Smooth muscle cell (in vitro differentiated cells): ENCODE results near the gene AK9. TPM values are rescaled to one million over a fixed set of nuclear protein-coding genes. Genes with fewer than 3 reads are reported as not detected.
A peak's percentile ranks its signal among the peaks of the same experiment; 100 is the strongest.

ENCODE experiments used
- DNase-seq: peaks from one replicate; lab custom pipeline; 2025; ENCODE audit not compliant: unreplicated experiment; lab: John Stamatoyannopoulos, UW
- H2AFZ ChIP-seq: fragments of 200-600 bp; sonication (generic); 2 replicates; pipeline ENCODE4 v1.6.0; 2016; ENCODE audit warnings: antibody characterized with exemption, low read depth, mild to moderate bottlenecking
- H3F3A ChIP-seq: fragments of 200-600 bp; sonication (generic); 2 replicates; pipeline ENCODE4 v1.6.0; 2017; ENCODE audit warnings: antibody characterized with exemption, low read depth
- H3K27ac ChIP-seq: fragments of 200-600 bp; sonication (generic); 2 replicates; pipeline ENCODE4 v1.5.1; 2016; ENCODE audit warnings: low read depth, mild to moderate bottlenecking
- H3K27me3 ChIP-seq: fragments of 200-600 bp; sonication (generic); 2 replicates; pipeline ENCODE4 v1.6.1; 2016; ENCODE audit warnings: low read depth, mild to moderate bottlenecking
- H3K36me3 ChIP-seq: fragments of 200-600 bp; sonication (generic); 2 replicates; pipeline ENCODE4 v1.5.1; 2016; ENCODE audit warnings: low read depth
- H3K4me1 ChIP-seq: fragments of 200-600 bp; sonication (generic); 2 replicates; pipeline ENCODE4 v1.5.1; 2016; ENCODE audit warnings: low read depth
- H3K4me2 ChIP-seq: fragments of 200-600 bp; sonication (generic); 2 replicates; pipeline ENCODE4 v1.6.0; 2016; ENCODE audit warnings: mild to moderate bottlenecking
- H3K4me3 ChIP-seq: fragments of 200-600 bp; sonication (generic); 2 replicates; pipeline ENCODE4 v1.5.1; 2016; ENCODE audit warnings: mild to moderate bottlenecking
- H3K79me2 ChIP-seq: fragments of 200-600 bp; sonication (generic); 2 replicates; pipeline ENCODE4 v1.6.0; 2016; ENCODE audit warnings: low read depth, mild to moderate bottlenecking
- H3K9ac ChIP-seq: fragments of 200-600 bp; sonication (generic); 2 replicates; pipeline ENCODE4 v1.6.0; 2016; ENCODE audit warnings: low read depth
- H3K9me3 ChIP-seq: fragments of 200-600 bp; sonication (generic); replicated peaks from 2 replicates; pipeline ENCODE4 v1.5.1; 2016; ENCODE audit warnings: low read depth
- H4K20me1 ChIP-seq: fragments of 200-600 bp; sonication (generic); 2 replicates; pipeline ENCODE4 v1.6.0; 2016; ENCODE audit warnings: low read depth
- WGBS: methylation state at CpG from one replicate; pipeline ENCODE4 v1.1.7; 2016; ENCODE audit warnings: low lambda C conversion rate; 5-methylcytosine and 5-hydroxymethylcytosine counted together
- polyA plus RNA-seq: library from polyadenylated mRNA; unstranded; fragments of >200 nt; fragmentation: Nextera tagmentation; extraction: Ambion mirVana; gene quantifications from 2 replicates; pipeline ENCODE4 v1.2.1, GENCODE V29; 2016
- total RNA-seq: library from RNA; depleted of rRNA; stranded (reverse); fragments of >200 nt; gene quantifications from 2 replicates; pipeline ENCODE4 v1.2.3, GENCODE V29; 2014
- TF ChIP-seq, protein P1 (sequence below): fragments of 200-600 bp; sonication (generic); IDR thresholded peaks from 2 replicates; pipeline ENCODE4 v1.5.1; 2017; ENCODE audit warnings: borderline replicate concordance, mild to moderate bottlenecking, antibody characterized with exemption; ENCODE audit not compliant: insufficient read depth, poor library complexity, severe bottlenecking

Gene AK9
- total and polyA plus RNA-seq, 2 experiments from 2014 or later = 1.9 to 7.2 TPM

- no peaks in the 10 kb centered on the region for H4K20me1 ChIP-seq
- H3K27ac ChIP-seq = peak overlapping the region; percentile 16
- 54% methylated on average over 5 of the region's 5 CpGs for WGBS
- H3K4me1 ChIP-seq = peaks cover 9% of the 10 kb centered on the region
- no peak overlapping the region for H3K4me3 ChIP-seq
- H3K27me3 ChIP-seq = no peaks in the 10 kb centered on the region
- no peaks in the 10 kb centered on the region for H3K79me2 ChIP-seq
- peak overlapping the region; percentile 15 for H3K4me2 ChIP-seq
- TF ChIP-seq, protein P1, sequence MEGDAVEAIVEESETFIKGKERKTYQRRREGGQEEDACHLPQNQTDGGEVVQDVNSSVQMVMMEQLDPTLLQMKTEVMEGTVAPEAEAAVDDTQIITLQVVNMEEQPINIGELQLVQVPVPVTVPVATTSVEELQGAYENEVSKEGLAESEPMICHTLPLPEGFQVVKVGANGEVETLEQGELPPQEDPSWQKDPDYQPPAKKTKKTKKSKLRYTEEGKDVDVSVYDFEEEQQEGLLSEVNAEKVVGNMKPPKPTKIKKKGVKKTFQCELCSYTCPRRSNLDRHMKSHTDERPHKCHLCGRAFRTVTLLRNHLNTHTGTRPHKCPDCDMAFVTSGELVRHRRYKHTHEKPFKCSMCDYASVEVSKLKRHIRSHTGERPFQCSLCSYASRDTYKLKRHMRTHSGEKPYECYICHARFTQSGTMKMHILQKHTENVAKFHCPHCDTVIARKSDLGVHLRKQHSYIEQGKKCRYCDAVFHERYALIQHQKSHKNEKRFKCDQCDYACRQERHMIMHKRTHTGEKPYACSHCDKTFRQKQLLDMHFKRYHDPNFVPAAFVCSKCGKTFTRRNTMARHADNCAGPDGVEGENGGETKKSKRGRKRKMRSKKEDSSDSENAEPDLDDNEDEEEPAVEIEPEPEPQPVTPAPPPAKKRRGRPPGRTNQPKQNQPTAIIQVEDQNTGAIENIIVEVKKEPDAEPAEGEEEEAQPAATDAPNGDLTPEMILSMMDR = no peak
- no peaks in the 10 kb centered on the region for H3K36me3 ChIP-seq
- H3K9me3 ChIP-seq = no peaks in the 10 kb centered on the region
- DNase-seq = no peak
- H3F3A ChIP-seq = no peaks in the 10 kb centered on the region
- no peak overlapping the region for H3K9ac ChIP-seq
- H2AFZ ChIP-seq = peak overlapping the region; percentile 14
Measured at GRCh38 chr6:109491207-109491938, 199.6 kb downstream of the AK9 start.

GRCh38 chr6:109490713-109491112 lies 200.3 kb downstream of the AK9 start:
- H3F3A ChIP-seq = no peaks in the 10 kb centered on the region
- WGBS = 66% methylated on average over 2 of the region's 2 CpGs
- DNase-seq = no peak
- no peaks in the 10 kb centered on the region for H4K20me1 ChIP-seq
- peaks cover 9% of the 10 kb centered on the region for H3K4me1 ChIP-seq
- H2AFZ ChIP-seq = no peak overlapping the region
- TF ChIP-seq, protein P1 = no peak
- peak overlapping the region; percentile 16 for H3K27ac ChIP-seq
- no peaks in the 10 kb centered on the region for H3K27me3 ChIP-seq
- no peaks in the 10 kb centered on the region for H3K9me3 ChIP-seq
- no peaks in the 10 kb centered on the region for H3K36me3 ChIP-seq
- H3K4me3 ChIP-seq = no peak overlapping the region
- H3K9ac ChIP-seq = no peak overlapping the region
- no peak overlapping the region for H3K4me2 ChIP-seq
- no peaks in the 10 kb centered on the region for H3K79me2 ChIP-seq

DNA sequence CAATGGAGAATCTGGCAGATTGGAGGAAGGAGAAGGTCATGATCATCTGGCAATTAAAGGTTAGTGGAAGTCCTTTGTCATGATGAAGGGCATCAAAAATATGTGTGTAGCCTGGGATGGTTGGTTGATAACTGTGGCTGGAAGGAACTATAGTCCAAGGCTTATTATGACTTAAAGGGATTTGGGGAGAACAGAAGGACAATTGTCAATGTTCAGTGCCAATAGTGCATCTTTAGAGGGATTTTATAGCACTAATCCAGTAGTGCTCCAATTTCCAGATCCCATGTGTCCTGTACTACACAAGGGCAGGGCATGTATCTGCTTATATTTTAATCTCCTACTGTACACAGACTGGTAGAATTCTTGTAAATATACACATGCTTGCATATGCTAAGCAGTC lies 203.0 kb downstream of the AK9 start:
- Histone ChIP-seq H3K9ac (no peak overlapping the region), H3K36me3 (no peaks in the 10 kb centered on the region), H3K4me3 (no peak overlapping the region), H3K4me2 (no peak overlapping the region), H4K20me1 (no peaks in the 10 kb centered on the region), H3K79me2 (no peaks in the 10 kb centered on the region), H2AFZ (no peak overlapping the region), H3K4me1 (peaks cover 9% of the 10 kb centered on the region), H3K27me3 (no peaks in the 10 kb centered on the region), H3K27ac (no peak overlapping the region), H3F3A (no peaks in the 10 kb centered on the region), H3K9me3 (no peaks in the 10 kb centered on the region)
- TF ChIP-seq, protein P1 = no peak
- no peak for DNase-seq

DNA sequence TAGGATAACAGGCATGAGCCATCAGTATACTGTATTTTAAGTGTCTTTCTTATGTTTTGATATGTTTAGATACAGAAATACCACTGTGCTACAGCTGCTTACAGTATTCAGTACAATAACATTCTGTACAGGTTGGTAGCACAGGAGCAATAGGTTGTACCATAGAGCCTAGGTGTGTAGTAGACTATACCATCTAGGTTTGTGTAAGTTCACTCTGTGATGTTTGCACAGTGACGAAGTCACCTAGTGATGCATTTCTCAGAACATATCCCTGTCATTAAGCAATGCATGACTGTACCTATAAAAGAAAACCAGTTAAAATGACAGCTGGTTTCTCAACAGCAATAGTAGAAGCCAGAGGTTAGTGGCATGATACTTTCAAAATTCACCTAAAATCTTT lies 204.9 kb downstream of the AK9 start:
- no peaks in the 10 kb centered on the region for H3K9me3 ChIP-seq
- H4K20me1 ChIP-seq = no peaks in the 10 kb centered on the region
- no peak overlapping the region for H3K9ac ChIP-seq
- H3K36me3 ChIP-seq = no peaks in the 10 kb centered on the region
- no peaks in the 10 kb centered on the region for H3K4me1 ChIP-seq
- peaks cover under 1% of the 10 kb centered on the region for H3K79me2 ChIP-seq
- H3F3A ChIP-seq = no peaks in the 10 kb centered on the region
- H3K4me2 ChIP-seq = no peak overlapping the region
- no peak for DNase-seq
- no peak overlapping the region for H3K27ac ChIP-seq
- TF ChIP-seq, protein P1 = no peak
- H3K4me3 ChIP-seq = no peak overlapping the region
- WGBS = 80% methylated on average over 1 of the region's 1 CpG
- no peak overlapping the region for H2AFZ ChIP-seq
- H3K27me3 ChIP-seq = no peaks in the 10 kb centered on the region
